HFF-Myc (cell line): ENCODE results near the gene ADRB1.

Source experiments
- DNase-seq: peaks from one replicate; pipeline ENCODE4 v3.0.0-alpha.2; 2011; ENCODE audit warnings: low read depth; ENCODE audit errors: extremely low read depth
- H3K4me3 ChIP-seq: replicated peaks from 2 replicates; pipeline ENCODE4 v1.5.1; 2011; ENCODE audit warnings: low read depth, mild to moderate bottlenecking, control low read depth, low read length
- CTCF ChIP-seq: IDR thresholded peaks from 2 replicates; pipeline ENCODE4 v1.5.1; 2012; ENCODE audit warnings: mild to moderate bottlenecking, low read depth, low read length, control low read depth; ENCODE audit errors: missing control alignments

The ADRB1 gene

GRCh38 chr10:114030140-114030539 lies 13.5 kb upstream of the ADRB1 start:
- no peak overlapping the region for H3K4me3 ChIP-seq
- TF ChIP-seq CTCF, result no peak
- DNase-seq, result no peak

- no peak for TF ChIP-seq CTCF
- H3K4me3 ChIP-seq, result no peak overlapping the region
- DNase-seq, result no peak
These were observed 12.3 kb upstream of the ADRB1 start for GRCh38 chr10:114031073-114031972.

GRCh38 chr10:114033566-114033965 lies 10.1 kb upstream of the ADRB1 start:
- no peak overlapping the region for H3K4me3 ChIP-seq
- no peak for TF ChIP-seq CTCF
- DNase-seq, result no peak

GRCh38 chr10:114034923-114035645 lies 8.6 kb upstream of the ADRB1 start:
- TF ChIP-seq CTCF, result no peak
- no peak for DNase-seq
- no peak overlapping the region for H3K4me3 ChIP-seq

GRCh38 chr10:114035791-114036190 lies 7.9 kb upstream of the ADRB1 start:
- no peak for TF ChIP-seq CTCF
- no peak overlapping the region for H3K4me3 ChIP-seq
- no peak for DNase-seq

- no peak for TF ChIP-seq CTCF
- H3K4me3 ChIP-seq, result no peak overlapping the region
- DNase-seq, result no peak
These were observed 4.8 kb upstream of the ADRB1 start for GRCh38 chr10:114038819-114039218.
